ENCODE results near the gene OXA1L. TPM values are rescaled to one million over a fixed set of nuclear protein-coding genes. Genes with fewer than 3 reads are reported as not detected.
"Not testable (repeated sequence)": the region's sequence is repeated elsewhere in the genome, so short reads cannot be mapped to it uniquely, and the experiment has no call there.

Gene OXA1L
- total RNA-seq, 2 experiments from 2014 or later = 131 to 136 TPM

GRCh38 chr14:22770481-22771187 lies 4.1 kb downstream of the OXA1L start:
- DNase-seq = no peak
- Mint-ChIP-seq H3K4me3 (no peak overlapping the region), H3K36me3 (peaks cover 62% of the 10 kb centered on the region), H3K27ac (no peak overlapping the region), H3K4me1 (ENCODE audit: low read depth) (peaks cover 29% of the 10 kb centered on the region), H3K27me3 (peaks cover 2% of the 10 kb centered on the region), H3K9me3 (no peaks in the 10 kb centered on the region)
- intact Hi-C loops (cut with micrococcal nuclease) = no loop called here
- POLR2A ChIA-PET = no interaction called here
- CTCF ChIA-PET = interaction anchor here (1.0 kb wide), 1 partner anchor 117 kb away, joined by 3 read pairs; no protein-coding TSS in a partner anchor

- intact Hi-C loops (cut with micrococcal nuclease) = no loop called here
- Mint-ChIP-seq H3K36me3 (peaks cover 52% of the 10 kb centered on the region), H3K9me3 (no peaks in the 10 kb centered on the region), H3K4me3 (no peak overlapping the region), H3K27me3 (no peaks in the 10 kb centered on the region), H3K4me1 (ENCODE audit: low read depth) (peaks cover 17% of the 10 kb centered on the region), H3K27ac (no peak overlapping the region)
- ChIA-PET CTCF (no interaction called here), POLR2A (interaction anchor here (0.6 to 1.9 kb wide), 3 partner anchors 28 to 1453 kb away, joined by 3 to 5 read pairs (median 4); partner anchors contain the start of gene DAD1)
- DNase-seq = no peak
Observed at GRCh38 chr14:22772725-22773124, 6.2 kb downstream of the OXA1L start.

DNA sequence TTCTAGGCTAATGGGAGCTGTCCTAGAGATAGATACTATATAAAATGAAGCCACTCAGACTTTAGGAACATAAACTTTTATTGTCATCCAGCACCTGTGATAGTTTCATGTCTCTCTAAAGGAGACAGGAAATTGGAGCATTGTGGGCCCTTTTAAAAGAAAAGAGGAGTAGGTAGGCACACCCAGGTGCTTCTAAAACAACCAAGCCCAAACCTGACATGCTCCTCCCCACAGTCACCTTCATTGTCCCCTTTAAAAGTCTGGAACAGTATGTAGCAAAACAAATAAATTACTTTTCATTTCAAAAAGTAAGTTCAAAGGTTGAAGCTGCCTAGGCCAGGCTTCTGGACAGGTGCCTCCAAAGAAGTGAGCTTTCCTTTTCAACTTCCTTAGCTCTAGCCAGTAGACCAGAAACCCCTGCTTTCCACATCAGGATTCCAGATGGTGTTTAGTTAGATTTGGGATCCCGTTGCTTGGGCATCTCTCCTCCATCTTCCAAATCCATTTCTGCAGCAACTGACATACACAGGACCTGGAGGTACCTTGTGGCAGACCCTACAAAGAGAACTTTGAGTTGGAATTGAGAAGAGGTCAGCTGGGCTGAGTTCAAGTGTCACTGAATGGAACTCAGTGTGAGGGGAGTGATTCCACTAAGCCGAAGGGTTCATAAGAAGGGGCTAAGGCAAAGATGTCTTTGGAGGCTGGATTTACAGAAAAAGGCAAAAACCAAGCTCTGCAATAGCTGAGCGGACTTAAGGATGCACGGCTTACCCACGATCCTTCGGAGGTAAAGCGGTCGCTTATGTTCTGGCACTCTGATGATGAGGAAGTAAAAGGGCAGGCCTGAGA lies 6.9 kb downstream of the OXA1L start:
- no peak overlapping the region for H3K4me3 Mint-ChIP-seq
- intact Hi-C loops (cut with micrococcal nuclease) = no loop called here
- DNase-seq = no peak
- ChIA-PET POLR2A (interaction anchor here (0.6 to 1.9 kb wide), 2 partner anchors 184 to 1454 kb away, joined by 3 to 4 read pairs; partner anchors contain the start of gene DAD1), CTCF (interaction anchor here (1.5 kb wide), 1 partner anchor 203 kb away, joined by 8 read pairs; no protein-coding TSS in a partner anchor)
- H3K4me1 Mint-ChIP-seq (ENCODE audit: low read depth) = peaks cover 10% of the 10 kb centered on the region
- H3K27me3 Mint-ChIP-seq = no peaks in the 10 kb centered on the region
- no peaks in the 10 kb centered on the region for H3K9me3 Mint-ChIP-seq
- H3K27ac Mint-ChIP-seq = no peak overlapping the region
- peaks cover 47% of the 10 kb centered on the region for H3K36me3 Mint-ChIP-seq

DNA sequence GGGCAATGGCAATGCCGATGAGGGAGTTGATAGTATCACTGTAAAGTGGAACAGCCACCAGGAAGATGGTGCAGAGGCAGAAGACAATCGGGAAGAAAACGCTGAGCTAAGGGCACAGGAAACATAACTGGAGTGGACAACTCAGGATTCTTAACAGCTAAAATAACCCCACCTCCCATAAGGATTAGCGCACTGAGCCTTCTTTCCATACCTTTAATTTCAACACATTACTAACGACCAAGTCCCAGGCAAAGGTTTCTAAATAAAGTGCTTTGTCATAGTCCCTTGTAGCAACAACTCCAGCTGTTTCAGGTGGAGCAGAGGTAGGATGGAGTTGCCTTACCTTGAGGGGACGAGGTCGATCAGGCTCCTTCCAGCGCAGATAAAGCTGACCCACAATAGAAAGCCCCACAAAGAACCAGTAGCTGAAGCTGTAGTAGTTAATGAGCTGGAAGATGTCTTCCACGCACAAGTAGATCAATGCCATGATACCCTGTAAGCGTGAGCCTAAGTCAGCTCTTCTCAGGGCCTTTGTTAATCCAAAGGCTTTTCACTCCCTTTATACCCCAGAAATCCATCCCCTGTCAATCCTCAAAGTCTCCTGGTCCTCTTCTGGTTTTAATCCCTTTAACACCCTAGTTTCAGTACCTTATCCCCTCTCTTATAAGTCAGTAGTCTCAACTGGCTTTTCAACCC lies 7.7 kb downstream of the OXA1L start:
- CTCF ChIA-PET = interaction anchor here (1.5 kb wide), 1 partner anchor 204 kb away, joined by 8 read pairs; no protein-coding TSS in a partner anchor
- Mint-ChIP-seq H3K4me1 (ENCODE audit: low read depth) (peaks cover 5% of the 10 kb centered on the region), H3K27me3 (no peaks in the 10 kb centered on the region), H3K36me3 (peaks cover 42% of the 10 kb centered on the region), H3K9me3 (no peaks in the 10 kb centered on the region), H3K4me3 (no peak overlapping the region), H3K27ac (no peak overlapping the region)
- intact Hi-C loops (cut with micrococcal nuclease) = no loop called here
- no peak for DNase-seq
- POLR2A ChIA-PET = interaction anchor here (1.9 kb wide), 1 partner anchor 185 kb away, joined by 4 read pairs; the partner anchor contains the start of gene DAD1

GRCh38 chr14:22776215-22776614 lies 9.7 kb downstream of the OXA1L start:
- CTCF ChIA-PET = no interaction called here
- intact Hi-C loops (cut with micrococcal nuclease) = no loop called here

GRCh38 chr14:22776849-22777248 lies 10.4 kb downstream of the OXA1L start:
- H3K4me1 Mint-ChIP-seq (ENCODE audit: low read depth); H3K27me3 Mint-ChIP-seq; DNase-seq; H3K4me3 Mint-ChIP-seq; H3K9me3 Mint-ChIP-seq; intact Hi-C loops (cut with micrococcal nuclease); H3K27ac Mint-ChIP-seq; CTCF ChIA-PET: not testable (repeated sequence)
- peaks cover 16% of the 10 kb centered on the region for H3K36me3 Mint-ChIP-seq
- POLR2A ChIA-PET = interaction anchor here (1.3 kb wide), 1 partner anchor 11 kb away, joined by 3 read pairs; the partner anchor contains the start of gene OXA1L

More at GRCh38 chr14:22776215-22776614, 9.7 kb downstream of the OXA1L start:
- Mint-ChIP-seq H3K4me3 (no peak overlapping the region), H3K4me1 (ENCODE audit: low read depth) (no peaks in the 10 kb centered on the region), H3K9me3 (no peaks in the 10 kb centered on the region), H3K27ac (no peak overlapping the region), H3K27me3 (no peaks in the 10 kb centered on the region), H3K36me3 (peaks cover 23% of the 10 kb centered on the region)
- no peak for DNase-seq
- POLR2A ChIA-PET = interaction anchor here (1.3 kb wide), 1 partner anchor 10 kb away, joined by 3 read pairs; the partner anchor contains the start of gene OXA1L

DNA sequence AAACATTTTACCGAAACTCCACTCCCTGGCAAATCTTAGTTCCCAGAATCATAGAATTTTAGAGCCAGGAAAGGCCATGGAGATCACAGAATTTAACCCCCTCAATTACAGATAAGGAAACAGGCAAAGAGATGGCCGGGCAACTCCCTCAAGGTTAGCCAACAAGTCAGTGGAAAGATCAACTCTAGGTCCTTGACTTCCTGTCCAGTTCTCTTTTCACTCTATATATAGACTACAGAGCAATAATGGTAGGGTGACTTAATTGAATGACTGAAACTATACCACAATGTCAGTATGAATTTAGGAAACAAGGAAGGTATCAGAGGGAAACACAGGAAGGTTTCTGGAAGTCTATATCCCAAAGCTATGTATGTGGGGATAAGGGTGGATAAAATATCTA lies 11.6 kb downstream of the OXA1L start:
- ChIA-PET CTCF (no interaction called here), POLR2A (no interaction called here)
- H3K36me3 Mint-ChIP-seq = peaks cover 15% of the 10 kb centered on the region
- no peaks in the 10 kb centered on the region for H3K9me3 Mint-ChIP-seq
- H3K27me3 Mint-ChIP-seq = no peaks in the 10 kb centered on the region
- intact Hi-C loops (cut with micrococcal nuclease) = no loop called here
- DNase-seq = no peak
- no peak overlapping the region for H3K27ac Mint-ChIP-seq
- no peaks in the 10 kb centered on the region for H3K4me1 Mint-ChIP-seq (ENCODE audit: low read depth)
- no peak overlapping the region for H3K4me3 Mint-ChIP-seq

DNA sequence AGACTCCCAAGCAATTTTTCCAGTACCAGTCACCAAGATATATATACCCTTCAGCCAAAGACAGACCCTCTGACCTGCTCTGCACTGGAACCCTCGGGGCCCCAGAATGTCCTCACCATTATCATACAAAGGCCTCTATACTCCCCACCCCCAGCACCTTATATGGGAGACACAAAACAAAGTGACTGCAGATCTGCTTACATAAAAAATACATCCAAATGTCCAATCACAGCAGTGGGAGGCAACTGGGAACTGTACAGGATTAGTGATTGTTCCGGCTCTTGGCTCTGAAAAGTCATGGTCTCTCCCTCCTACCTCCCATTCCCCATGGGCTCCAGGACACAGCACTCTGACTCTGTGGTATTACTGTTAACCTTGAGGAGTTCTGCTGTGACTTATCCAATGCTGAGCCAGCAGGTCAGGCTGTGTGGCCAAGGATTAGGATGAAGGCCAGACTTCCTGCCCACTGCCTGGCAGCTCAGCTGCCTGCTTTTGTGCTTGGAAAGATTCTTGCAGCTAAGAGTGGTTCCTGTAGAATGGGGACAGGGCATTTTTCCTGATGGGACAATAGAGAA lies 13.7 kb downstream of the OXA1L start:
- Mint-ChIP-seq H3K9me3 (no peaks in the 10 kb centered on the region), H3K4me3 (no peak overlapping the region), H3K4me1 (ENCODE audit: low read depth) (no peaks in the 10 kb centered on the region), H3K27me3 (no peaks in the 10 kb centered on the region), H3K36me3 (no peaks in the 10 kb centered on the region), H3K27ac (no peak overlapping the region)
- intact Hi-C loops (cut with micrococcal nuclease) = no loop called here
- no peak for DNase-seq
- CTCF ChIA-PET = interaction anchor here (0.6 kb wide), 1 partner anchor 669 kb away, joined by 3 read pairs; no protein-coding TSS in a partner anchor
- POLR2A ChIA-PET = no interaction called here

DNA sequence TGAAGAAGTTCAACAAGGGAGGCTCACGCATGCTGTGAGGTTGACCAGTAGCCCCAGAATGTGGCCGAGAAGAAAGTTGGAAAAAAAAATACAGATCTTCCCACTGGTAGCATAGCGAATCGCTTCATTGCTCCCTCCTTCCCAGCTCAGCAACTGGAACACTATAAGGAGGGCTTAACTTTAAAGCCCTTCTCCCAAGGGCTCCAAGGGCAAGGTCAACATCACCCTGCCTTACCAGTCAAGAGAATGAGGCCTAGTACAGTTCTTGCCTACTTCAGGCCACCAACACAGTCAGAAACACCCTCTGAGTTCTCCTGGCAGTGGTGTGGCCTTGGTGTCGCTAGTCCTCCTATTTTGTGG lies 14.4 kb downstream of the OXA1L start:
- Mint-ChIP-seq H3K27ac (no peak overlapping the region), H3K27me3 (no peaks in the 10 kb centered on the region), H3K9me3 (no peaks in the 10 kb centered on the region), H3K4me3 (no peak overlapping the region), H3K36me3 (no peaks in the 10 kb centered on the region), H3K4me1 (ENCODE audit: low read depth) (no peaks in the 10 kb centered on the region)
- ChIA-PET CTCF (interaction anchor here (0.6 kb wide), 1 partner anchor 670 kb away, joined by 3 read pairs; no protein-coding TSS in a partner anchor), POLR2A (no interaction called here)
- intact Hi-C loops (cut with micrococcal nuclease) = no loop called here
- no peak for DNase-seq

- H3K9me3 Mint-ChIP-seq = no peaks in the 10 kb centered on the region
Observed at GRCh38 chr14:22781301-22781991, 15.0 kb downstream of the OXA1L start.

GRCh38 chr14:22786685-22787084 lies 20.2 kb downstream of the OXA1L start:
- intact Hi-C loops (cut with micrococcal nuclease) = no loop called here
- Mint-ChIP-seq H3K4me3 (no peak overlapping the region), H3K4me1 (ENCODE audit: low read depth) (peaks cover 2% of the 10 kb centered on the region), H3K27ac (no peak overlapping the region), H3K27me3 (no peaks in the 10 kb centered on the region), H3K9me3 (no peaks in the 10 kb centered on the region), H3K36me3 (no peaks in the 10 kb centered on the region)
- POLR2A ChIA-PET = no interaction called here
- CTCF ChIA-PET = interaction anchor here (1.0 kb wide), 1 partner anchor 36 kb away, joined by 3 read pairs; no protein-coding TSS in a partner anchor
- no peak for DNase-seq

More at GRCh38 chr14:22781301-22781991, 15.0 kb downstream of the OXA1L start:
- Mint-ChIP-seq H3K4me1 (ENCODE audit: low read depth) (no peaks in the 10 kb centered on the region), H3K4me3 (no peak overlapping the region), H3K27ac (no peak overlapping the region), H3K36me3 (no peaks in the 10 kb centered on the region), H3K27me3 (no peaks in the 10 kb centered on the region)
- intact Hi-C loops (cut with micrococcal nuclease) = no loop called here
- no peak for DNase-seq
- ChIA-PET POLR2A (no interaction called here), CTCF (interaction anchor here (1.0 kb wide), 1 partner anchor 211 kb away, joined by 3 read pairs; no protein-coding TSS in a partner anchor)
